Islet precursor cell (in vitro differentiated cells): Measurements from ENCODE around the gene LLGL2.
"Not testable (repeated sequence)": the region's sequence is repeated elsewhere in the genome, so short reads cannot be mapped to it uniquely, and the experiment has no call there.

Experiments
- DNase-seq: peaks from one replicate; pipeline ENCODE4 v3.0.0-alpha.2; 2018

Gene LLGL2, protein sequence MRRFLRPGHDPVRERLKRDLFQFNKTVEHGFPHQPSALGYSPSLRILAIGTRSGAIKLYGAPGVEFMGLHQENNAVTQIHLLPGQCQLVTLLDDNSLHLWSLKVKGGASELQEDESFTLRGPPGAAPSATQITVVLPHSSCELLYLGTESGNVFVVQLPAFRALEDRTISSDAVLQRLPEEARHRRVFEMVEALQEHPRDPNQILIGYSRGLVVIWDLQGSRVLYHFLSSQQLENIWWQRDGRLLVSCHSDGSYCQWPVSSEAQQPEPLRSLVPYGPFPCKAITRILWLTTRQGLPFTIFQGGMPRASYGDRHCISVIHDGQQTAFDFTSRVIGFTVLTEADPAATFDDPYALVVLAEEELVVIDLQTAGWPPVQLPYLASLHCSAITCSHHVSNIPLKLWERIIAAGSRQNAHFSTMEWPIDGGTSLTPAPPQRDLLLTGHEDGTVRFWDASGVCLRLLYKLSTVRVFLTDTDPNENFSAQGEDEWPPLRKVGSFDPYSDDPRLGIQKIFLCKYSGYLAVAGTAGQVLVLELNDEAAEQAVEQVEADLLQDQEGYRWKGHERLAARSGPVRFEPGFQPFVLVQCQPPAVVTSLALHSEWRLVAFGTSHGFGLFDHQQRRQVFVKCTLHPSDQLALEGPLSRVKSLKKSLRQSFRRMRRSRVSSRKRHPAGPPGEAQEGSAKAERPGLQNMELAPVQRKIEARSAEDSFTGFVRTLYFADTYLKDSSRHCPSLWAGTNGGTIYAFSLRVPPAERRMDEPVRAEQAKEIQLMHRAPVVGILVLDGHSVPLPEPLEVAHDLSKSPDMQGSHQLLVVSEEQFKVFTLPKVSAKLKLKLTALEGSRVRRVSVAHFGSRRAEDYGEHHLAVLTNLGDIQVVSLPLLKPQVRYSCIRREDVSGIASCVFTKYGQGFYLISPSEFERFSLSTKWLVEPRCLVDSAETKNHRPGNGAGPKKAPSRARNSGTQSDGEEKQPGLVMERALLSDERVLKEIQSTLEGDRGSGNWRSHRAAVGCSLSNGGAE

DNA sequence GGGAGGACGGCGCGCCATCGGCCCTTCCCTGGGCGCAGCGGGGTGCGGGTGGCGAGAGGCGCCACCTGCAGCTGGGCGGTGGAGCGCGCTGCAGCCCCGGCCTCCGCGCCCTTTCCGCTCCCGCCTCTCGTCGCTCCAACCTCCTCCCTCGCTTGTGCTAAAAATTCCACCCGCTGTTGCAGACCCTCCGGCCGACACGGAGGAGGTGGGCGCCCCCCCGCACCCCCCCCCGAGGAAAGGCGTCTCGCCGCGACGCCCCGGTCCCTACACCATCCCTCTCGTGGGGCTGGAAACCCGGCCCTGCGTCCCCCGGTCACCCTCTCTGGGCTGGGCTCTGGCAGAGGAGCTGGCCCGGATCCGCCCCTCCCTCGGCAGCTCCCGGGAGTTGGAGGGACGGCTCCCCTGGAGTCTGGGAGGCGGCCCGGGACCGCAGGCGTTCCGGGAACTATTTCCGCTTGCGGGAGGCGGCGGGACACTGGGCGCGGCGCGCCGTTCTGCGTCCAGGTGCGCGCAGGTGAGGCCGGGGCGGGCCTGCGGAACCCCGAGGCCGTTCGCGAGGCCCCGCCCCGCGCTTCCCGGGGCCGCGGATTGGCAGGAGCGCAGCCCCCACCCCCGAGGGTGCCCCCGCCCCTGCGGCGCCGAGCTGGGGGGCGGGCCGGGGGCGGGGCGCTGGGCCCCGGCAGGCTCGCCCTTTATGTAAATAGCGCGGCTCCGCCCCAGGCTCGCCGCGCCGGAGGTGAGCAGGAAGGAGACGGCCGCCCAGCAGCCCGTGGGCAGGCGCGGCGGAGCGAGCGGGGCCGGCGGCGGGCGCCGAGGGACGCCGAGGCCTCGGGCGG lies at the start of gene LLGL2:
LLGL2 (plus strand) TSS at position 728 of the 836 bp plus-strand sequence. CDS start 17,730 bp downstream, outside the sequence.
- peak; percentile 96 for DNase-seq

GRCh38 chr17:75475851-75476250 lies 49.6 kb upstream of the LLGL2 start:
- no peak for DNase-seq

DNA sequence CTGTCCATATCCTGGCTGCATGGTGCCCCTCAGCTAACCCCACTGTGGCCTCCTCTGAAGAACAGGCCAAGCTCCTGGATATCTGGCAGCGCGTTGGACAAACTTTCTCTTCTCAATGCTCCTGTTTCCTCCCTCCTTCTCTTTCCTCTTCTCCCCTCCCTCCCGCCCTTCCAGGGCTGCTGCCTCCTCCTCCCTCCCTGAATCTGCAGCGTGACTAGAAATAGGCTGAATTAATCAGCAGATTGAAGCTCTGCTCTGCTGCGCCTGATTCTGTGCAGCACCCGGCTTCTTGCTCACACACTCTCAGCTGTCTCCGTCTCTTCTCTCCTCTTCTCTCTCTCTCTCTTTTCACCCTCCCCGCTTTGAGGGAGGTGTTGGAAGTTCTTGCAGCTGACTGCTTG lies 49.2 kb upstream of the LLGL2 start:
- DNase-seq: no peak

- DNase-seq: no peak
Observed at GRCh38 chr17:75476752-75477489, 48.6 kb upstream of the LLGL2 start.

DNA sequence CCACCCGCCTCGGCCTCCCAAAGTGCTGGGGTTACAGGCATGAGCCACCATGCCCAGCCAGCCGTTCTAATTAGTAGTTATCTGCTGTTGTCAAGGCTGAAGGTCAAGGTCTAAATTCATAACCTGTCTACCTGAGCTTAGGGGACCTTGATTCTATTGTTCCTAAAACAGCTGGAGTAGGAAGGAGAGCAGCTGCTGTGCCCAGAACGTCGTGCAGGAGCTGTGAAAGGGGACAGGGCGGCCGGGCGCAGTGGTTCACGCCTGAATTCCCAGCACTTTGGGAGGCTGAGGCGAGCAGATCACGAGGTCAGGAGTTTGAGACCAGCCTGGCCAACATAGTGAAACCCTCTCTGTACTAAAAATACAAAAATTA lies 48.0 kb upstream of the LLGL2 start:
- not testable (repeated sequence) for DNase-seq

GRCh38 chr17:75478508-75478907 lies 47.0 kb upstream of the LLGL2 start:
- no peak for DNase-seq

- no peak for DNase-seq
Observed at GRCh38 chr17:75480281-75480680, 45.2 kb upstream of the LLGL2 start.

- DNase-seq: no peak
Observed at GRCh38 chr17:75481194-75482068, 44.1 kb upstream of the LLGL2 start.

GRCh38 chr17:75482098-75482942 lies 43.2 kb upstream of the LLGL2 start:
- DNase-seq: no peak

GRCh38 chr17:75485688-75486087 lies 39.8 kb upstream of the LLGL2 start:
- no peak for DNase-seq

DNA sequence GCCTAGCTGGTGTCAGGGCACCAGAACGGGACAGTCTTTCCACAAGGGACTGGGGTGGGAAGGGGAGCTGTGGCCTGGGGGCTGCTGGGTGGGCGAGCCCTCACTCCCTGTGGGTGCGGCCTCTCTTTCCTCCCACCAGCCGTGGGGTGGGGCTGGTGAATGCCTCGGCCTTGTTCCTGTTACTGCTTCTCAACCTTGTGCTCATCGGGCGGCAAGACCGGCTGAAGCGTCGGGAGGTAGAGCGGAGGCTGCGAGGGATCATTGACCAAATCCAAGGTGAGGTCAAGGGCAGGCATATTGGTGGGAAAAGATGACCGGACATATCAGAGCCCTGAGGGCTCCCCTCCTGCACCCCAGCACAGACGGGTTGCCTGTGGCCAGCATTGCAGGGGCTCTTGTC lies 39.3 kb upstream of the LLGL2 start:
- DNase-seq: no peak

DNA sequence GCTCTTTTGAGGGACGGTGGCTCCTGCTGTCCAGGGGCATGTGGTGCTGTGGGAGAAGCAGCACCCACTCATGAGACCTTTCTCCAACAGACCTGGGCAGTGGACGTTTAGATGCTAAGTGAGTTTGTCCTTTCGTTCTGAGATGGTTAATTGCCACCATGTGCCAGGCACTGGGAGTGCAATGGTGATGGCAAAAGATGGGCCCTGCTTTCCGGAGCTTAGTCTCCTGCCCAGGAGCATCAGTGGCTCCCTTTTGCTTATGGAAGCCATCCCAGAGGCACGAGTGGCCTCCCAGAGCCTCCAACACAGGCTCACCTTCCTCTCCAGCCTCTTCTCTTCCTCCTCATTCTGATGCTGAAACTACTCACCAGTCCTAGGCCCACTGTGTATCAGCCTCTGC lies 38.5 kb upstream of the LLGL2 start:
- no peak for DNase-seq

GRCh38 chr17:75487351-75488070 lies 38.0 kb upstream of the LLGL2 start:
- no peak for DNase-seq

DNA sequence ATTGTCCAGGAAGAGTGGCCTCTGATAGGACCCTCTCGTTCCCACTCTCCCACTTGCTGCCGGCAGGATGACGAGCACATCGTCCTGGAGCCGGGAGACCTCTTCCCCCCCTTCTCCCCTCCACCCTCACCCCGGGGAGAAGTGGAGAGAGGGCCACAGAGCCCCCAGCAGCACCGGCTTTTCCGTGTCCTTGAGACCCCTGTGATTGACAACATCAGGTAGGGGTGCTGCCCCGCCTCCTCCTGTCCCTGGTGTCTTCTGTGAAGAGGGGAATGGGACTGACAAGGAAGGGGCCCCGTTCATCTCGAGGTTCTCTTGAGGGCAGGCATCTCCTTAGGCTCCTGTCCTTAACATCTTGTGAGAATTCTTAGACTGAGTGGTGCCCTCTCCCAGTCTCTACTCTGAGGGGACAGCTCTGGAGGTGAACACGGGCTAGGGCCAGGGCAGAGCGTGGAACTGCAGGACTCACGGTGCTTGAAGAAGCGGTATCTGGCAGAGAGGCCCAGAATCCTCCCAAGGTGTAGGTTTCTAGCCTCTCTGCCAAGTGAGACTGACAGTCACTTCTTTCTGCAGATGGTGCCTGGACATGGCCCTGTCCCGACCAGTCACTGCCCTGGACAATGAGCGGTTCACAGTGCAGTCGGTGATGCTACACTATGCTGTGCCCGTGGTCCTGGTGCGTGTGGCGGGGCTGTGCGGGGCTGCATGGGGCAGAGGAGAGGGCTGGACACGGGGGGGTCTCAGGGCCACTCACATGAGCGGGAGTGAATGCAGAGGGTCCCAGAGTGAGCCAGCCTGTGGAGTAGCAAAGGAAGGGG lies 36.6 kb upstream of the LLGL2 start:
- no peak for DNase-seq

DNA sequence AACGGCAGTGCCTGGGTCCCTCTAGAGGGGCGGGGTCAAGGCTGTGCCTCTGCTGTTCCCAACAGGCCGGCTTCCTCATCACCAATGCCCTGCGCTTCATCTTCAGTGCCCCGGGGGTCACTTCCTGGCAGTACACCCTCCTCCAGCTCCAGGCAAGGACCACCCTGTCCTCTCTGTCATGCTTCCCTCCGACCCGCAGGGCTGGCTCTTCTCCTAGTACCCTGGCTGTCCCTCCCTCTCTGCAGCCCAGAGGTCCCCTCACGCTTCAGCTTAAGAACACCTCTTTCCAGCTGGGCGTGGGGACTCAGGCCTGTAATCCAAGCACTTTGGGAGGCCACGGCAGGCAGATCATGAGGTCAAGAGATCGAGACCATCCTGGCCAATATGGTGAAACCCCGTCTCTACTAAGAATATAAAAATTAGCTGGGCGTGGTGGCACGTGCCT lies 36.0 kb upstream of the LLGL2 start:
- DNase-seq: no peak

- no peak for DNase-seq
Observed at GRCh38 chr17:75490173-75490743, 35.2 kb upstream of the LLGL2 start.

GRCh38 chr17:75490953-75491649 lies 34.4 kb upstream of the LLGL2 start:
- no peak for DNase-seq
